ENCODE results near the gene RUNX2.

The RUNX2 gene

DNA sequence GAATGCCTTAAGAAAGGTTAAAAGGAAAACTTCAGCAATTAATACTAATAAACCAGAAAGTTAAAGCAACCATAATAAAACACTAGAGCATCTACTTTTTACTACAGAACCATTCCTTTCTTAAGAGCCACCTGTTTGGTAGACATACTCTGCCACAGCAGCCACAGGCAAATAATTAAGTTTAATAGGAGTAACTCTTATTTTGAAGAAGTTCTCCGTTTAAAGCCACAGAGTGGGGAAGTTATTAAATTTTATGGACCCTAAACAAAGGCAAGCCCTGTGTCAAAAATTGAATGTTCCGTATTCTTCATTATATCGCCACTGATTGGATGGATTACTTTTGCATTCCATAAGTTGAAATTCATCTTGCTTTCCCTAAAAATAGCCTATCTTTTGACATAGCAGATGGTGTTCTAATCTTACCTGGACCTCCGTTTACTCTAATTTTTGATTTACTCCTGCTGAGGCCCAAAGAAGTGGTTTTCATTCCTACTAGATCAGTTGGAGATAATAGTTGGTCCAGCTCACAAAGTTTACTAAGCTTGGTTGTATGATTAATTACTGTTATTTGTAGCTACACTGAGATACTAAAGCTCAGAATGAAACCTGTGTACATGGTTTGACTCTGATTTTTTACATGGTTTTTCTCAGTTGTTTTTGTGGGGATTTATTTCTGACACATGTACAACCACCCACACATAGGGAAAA, 190.0 kb downstream of the RUNX2 start:
- no peak for DNase-seq (ENCODE audit: low spot score)

DNA sequence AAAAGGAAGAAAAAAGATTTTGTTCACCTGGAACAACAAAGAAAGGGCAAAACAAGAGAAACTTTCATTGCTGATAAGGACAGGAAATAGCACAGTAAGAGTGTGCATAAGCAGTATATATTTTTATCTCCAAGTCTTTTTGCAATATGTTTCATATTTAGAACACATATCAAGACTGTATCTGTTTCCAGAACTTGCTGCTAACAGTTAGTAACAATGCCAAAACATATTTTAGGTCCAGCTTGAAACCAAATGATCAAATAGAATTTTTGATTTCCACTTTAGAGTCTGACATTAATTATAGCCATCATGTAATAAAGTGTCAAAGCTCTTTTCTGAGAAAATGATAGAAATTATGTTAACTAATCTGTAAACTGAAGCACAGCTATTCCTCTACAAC, 193.1 kb downstream of the RUNX2 start:
- DNase-seq (ENCODE audit: low spot score): no peak

DNA sequence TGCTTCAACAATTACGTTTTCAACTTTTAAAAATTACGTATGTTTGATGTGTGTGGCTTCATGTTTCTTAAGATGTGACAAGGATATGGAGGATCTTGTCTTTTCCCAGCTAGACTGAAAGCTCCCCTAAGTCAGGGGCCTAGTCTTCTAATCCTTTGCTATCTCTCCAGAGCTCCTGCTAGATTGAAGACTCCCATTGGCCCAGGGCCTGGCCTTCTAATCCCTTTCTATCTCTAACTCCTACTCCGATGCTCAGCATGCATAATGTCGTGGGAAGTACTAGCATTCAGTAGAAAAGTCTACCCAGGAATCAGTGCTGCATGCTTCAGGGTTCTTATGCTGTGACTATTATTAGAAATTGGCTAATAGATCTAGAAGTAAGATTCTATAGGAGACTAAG, 194.4 kb downstream of the RUNX2 start:
- no peak for DNase-seq (ENCODE audit: low spot score)

DNA sequence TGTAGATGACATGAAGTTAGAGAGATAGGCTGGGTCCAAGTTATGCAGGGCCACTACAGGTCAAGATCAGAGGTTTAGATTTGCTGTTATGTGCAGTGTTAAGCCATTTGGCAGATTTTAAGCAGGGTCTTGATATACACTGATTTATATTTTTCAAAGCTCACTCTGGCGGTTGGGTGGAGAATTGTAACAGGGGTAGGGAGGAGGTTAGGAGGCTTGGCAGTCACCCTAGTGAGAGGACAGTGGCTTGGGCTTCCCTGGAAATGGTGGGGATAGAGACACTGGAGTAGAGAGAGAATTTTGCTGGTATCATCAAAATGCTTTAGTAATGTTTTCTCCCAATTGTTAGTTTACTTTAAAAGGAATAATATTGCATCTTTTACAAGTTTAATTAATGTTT, 199.1 kb downstream of the RUNX2 start:
- no peak for DNase-seq (ENCODE audit: low spot score)

DNA sequence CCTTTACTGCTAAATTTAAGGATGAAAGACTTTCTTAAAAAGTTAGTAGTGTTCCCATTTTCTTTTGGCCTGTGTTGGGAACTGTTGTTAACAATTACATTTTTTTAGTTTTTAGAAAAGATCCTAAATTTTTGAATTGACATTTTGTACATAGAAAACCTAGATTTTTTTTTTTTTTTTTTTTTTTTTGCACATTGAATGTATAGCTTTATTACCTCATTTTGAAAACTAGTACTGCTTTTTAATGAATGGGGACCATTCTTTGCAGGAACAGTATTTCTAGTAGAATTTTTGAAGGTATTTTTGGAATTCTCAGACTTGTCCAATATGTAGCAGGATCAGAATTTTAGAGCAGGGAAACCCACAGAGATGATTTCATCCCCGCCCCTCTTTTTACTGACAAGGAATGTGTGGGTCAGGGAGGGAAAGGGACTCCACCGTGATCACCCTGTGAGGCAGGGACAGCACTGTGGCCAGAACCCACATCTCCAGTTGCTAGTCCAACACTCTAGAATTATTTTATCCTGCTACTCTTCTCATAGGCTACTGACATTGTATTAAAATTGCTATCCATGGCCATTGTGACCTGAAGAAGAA, 204.0 kb downstream of the RUNX2 start:
- no peak for DNase-seq (ENCODE audit: low spot score)

DNA sequence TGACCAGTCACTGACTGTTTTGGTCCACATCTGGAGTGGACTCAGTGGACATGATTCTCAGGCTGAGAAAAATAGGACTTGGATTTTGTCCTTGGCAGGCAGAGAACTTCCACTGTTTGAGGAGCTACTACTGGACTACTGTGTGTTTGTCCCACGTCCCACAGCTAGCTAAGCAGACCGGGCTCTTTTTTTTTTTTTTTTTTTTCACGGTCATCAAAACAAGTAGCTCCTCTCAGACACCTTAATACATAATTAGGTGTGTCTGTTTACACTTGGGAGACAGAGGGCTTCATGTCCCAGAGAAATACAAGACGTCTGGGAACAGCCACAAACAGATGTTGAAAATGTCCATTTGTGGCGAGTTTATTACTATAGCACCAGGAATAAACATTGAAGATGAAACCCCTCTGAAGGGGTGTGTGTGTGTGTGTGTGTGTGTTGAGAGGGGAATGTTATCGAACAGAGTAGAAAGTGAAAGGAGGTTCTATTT, 204.6 kb downstream of the RUNX2 start:
- DNase-seq (ENCODE audit: low spot score): no peak

DNA sequence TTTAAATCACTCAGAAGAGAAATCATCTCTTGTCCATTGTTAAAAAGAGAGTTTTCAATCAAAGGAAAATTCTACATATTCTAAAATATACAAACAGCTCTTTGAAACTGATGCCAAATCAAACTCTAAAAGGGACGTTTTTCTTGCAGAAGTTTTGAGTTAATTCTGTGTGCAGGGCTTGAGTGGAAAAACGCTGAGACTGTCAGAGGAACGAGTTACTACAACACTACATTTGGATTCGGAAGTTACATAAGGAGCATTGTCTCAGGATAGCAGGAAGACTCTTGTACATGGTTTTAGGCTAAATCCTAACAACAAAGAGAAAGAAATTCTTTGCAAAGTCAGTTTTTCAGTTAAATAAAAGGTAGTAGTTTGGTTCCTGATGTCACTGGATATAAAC, 205.3 kb downstream of the RUNX2 start:
- peak; percentile 40 for DNase-seq (ENCODE audit: low spot score)

DNA sequence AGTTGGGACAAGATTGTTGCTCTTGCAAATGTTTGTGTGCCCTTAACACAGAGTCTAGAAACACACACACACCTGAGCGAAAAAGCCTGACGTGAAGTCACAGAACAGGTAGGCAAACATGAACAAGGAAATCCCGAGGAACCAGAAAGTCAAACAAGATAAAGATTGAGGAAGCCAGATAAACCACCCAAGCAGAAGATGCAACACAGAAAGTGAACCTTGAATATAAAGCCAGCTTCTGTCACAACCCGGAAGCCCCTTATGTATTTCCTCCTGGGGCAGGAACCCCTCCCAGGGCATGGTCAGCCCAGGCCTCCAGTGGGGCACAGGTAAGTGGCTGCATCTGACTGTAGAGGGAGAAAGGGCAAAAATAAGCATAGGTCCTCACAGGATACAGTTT, 207.8 kb downstream of the RUNX2 start:
- no peak for DNase-seq (ENCODE audit: low spot score)

DNA sequence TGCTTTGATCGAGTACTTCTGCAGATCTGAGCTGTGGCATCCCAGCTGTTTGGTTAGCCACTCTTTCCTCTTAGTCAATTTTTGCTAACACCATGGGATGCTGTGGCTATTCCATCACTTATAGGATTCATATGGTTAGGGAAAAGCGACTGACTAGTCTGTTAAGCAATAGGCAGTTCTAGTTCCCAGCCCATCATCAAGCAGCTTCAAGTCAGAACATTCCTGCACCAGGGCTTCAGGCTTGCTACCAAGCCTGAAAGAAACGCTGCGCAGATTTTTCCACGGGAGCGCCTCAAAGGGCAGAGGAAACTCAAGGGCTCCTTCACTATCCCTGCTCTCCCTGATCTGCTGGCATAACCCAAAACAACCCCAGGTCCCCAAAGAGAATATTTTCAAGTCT, 209.4 kb downstream of the RUNX2 start:
- no peak for DNase-seq (ENCODE audit: low spot score)

DNA sequence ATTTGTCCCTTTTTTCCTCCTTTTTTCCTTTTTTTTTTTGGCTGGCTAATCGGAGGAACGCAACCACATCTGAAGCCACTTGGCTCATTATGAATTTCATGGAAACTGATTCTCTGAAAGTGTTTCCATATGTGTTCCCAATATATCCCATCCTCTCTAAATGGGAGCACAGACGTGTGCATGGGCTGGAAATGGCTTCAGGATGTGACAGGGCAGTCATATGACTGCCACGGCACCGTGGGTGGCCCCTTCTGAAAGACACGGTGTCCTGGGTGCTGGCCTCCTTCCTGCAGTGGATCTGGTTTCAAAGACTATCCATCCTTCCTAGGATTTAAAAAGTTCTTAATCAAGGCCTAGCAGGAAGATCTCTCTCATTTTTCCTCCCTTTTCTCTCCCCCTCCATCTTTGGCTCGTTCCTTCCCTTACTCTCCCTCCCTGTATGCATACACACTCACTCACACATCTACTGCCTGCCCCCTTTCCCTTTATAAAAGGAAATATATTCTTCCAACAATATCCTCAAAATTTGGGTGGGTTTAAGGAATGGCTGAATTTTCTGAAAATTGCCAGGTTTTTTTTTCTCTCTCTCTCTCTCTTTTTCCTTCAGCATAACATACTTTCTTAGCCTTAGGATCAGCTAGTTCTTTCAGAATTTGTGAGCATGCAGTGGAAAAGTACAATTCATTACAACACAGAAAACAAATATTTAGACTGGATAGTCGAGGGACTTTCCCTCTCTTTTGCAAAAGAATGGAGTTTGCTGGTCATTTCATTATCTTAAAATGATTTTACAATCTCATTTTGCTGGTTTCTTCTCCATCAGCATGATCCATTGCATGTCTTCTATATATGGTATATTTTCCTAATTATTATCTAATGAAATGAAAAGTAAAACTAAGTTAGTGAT, 210.8 kb downstream of the RUNX2 start:
- no peak for DNase-seq (ENCODE audit: low spot score)

DNA sequence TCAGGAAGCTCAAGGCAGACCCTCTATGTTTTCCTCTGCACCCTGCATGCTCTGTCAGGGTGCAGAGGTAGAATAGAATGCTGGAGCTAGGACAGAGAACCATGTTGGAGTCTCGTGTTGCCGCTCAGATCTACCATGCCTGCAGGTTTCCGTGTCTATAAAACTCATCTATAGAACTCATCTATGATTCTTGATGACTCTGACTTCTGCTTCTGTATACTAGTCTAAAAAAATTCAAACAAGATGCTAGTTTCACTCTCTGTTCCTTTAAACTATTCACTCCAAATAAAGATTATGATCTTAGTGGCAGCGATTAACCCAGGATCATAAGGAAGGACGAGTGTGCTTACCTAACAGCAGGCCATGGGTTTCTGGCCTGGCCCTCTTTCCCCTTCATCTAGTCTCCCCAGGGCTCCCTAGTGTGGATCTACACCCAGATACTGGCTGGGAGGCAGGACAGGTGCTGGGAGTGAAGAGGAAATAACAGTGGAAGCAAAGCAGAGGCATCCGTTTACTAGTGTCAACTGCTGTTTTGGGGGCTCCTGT, 212.3 kb downstream of the RUNX2 start:
- DNase-seq (ENCODE audit: low spot score): no peak

DNA sequence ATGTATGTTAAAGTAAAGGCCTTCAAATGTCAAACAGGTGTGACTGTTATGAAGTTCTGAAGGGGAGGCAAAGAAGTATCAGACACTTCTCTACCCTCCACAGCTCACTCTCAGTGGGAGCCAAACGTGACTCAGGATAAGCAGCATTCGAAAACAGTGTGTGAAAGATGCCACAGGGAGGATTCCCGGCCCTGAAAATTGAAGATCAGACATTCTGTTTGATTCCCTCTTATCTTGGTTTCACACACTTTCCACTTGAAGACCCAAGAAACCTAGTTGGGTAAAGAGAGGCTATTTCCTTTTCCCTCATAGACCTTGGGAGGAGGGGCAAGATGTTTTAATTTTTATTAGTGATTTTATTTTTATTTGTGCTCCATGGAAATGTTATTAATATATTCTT, 213.8 kb downstream of the RUNX2 start:
- DNase-seq (ENCODE audit: low spot score): no peak

DNA sequence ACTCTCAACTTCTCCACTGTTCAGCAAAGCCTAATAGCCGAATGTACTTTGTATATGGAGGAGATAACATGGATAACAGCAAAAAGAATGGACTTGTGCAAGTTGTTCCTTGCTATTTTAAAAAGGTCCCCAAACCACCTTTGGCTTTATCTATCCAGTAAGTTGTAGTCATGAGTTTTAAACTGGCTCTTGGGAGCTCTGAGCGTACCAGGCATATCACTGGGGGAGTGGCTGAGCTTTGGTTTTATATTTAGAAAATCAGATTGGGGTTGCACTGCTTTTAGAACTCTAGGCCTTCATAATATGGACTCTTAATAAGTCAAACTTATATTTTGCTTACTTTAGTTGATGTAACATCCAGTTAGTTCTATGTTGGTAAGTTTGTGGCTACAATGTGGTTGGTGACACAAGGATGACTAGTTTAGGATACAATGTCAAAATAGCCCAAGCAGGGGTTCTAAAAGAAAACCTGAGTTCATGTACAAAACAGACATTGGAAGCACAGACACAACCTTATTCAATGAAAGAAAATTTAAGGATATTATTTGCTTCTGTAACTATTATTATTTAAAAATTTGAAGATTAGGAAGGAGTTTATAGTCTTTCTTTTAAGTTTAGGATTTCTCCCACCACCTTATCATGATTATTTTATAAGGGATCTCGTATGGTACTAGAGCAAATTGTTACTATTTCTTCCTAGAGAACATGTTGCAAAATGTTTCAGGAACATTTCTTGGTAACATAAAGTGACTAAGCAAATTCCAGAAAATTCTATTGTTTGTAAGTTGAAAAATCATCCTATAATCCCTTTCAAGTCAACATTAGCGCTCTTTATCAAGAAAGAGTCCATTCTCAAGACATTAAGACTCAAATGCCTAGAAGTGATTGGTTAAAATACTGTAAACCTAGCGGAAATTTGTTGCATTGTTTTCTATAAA, 215.4 kb downstream of the RUNX2 start:
- DNase-seq (ENCODE audit: low spot score): no peak

DNA sequence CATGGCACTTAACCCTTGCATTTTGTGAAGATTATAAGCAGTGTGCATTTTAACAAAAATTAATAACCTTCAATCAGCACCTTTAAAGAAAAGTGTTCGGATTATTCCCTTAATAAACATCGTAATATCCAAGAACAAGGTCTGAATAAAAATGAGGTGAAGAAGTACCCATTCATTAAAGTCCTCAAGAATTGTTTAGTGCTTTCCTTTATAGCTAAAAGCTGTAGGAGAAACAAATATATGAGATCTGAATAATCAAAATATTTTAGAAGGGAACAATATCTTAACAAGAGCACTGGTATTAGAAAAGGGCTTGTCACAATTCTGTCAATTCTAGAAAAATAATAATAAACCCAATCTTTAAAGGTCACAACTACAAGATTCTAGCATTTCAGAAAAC, 217.3 kb downstream of the RUNX2 start:
- no peak for DNase-seq (ENCODE audit: low spot score)

DNA sequence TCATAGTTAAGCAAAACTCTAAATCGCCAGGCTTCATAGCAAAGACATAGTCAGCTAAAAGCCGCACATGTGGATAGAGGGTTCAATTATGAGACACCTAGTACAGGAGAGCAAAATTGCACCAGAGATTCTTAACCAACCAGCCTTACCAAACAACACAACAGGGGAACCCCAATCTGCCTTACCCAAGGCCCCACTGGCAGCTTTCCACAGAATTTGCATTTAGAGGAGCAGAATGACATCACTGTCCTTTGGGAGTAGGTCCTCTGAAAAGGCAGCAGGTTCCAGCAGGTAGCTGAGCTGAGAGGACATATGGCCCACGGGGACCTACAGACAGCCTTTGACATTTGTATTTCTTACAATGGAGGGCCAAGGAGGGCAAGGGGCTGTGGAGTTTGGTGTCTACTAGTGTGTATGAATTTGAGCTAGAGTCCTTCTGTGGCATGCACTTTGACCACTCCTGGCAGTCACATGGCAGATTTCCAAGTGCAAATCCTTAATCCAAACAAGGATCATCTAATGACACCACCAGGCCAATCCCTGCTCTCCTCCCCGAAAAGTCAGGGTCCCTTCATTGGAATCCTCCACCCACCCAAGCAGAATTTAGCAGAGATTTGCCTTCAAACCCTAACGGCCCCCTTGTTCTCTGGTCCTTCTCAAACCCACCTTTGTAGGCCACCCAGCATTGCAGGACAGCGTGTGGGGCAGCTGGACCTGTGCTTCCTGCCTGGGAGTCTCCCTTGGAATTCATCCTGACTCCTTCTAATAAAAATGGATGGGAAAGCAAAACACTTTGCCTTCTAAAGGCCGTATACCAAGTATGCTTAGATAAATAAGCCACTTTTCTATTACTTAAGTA, 220.8 kb downstream of the RUNX2 start:
- DNase-seq (ENCODE audit: low spot score): no peak

DNA sequence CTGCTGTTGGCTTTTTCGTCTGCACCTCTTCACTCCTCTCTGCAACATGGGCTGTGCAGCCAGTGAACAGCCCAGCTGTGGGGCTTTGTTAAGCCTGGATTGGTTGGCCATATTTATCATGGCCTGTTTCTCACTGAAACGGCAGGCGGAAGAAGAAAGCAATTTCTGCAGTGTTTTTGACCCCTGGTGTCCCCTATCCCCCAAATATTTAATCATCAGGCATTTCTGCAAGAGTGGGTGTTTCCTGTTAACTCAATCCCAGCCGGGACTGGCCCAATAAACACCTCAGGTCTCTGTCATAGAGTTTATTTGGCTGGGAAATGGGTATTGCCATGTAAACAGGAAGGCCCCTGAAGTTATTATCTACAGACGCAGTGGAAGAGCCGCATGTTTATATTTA, 224.4 kb downstream of the RUNX2 start:
- DNase-seq (ENCODE audit: low spot score): no peak

DNA sequence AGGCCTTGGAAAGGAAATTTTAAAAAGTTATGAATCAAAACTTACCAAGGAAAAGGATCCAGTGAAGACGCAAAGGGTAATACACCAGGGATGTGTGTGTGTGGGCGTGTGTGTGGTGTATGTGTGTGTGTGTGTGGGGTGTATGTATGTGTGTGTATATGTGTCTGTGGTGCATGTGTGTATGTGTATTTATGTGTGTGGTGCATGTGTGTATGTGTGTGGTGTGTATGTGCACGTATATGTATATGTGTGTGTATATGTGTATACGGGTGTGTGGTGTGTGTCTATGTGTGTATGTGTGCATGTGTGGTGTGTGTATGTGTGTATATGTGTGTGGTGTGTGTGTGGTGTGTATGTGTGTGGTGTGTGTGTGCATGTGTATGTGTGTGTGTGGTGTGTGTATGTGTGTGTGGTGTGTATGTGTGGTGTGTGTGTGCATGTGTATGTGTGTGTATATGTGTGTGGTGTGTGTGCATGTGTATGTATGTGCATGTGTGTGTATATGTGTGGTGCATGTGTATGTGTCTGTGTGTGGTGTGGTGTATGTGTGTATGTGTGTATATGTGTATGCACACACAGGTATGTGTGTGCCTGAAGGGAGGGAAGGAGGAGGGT, 225.7 kb downstream of the RUNX2 start:
- no peak for DNase-seq (ENCODE audit: low spot score)

DNA sequence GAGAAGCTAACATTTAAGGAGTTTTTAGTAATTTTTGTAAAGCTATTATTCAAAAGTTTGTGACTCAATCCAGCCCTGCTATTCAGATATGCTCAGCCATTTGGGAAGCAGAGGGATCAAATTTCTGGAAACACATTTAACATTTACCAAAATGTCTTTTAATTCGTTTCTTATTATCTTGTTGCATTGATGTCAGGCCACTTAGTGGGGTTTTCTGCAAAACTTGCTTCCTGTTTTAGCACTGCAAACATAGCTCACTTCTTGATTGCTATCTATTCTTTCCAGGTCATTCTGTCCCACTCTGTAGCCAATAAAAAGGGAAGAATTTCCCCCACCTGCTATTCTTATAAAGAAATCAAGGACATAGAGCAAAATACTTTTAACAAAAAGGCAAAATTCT, 226.5 kb downstream of the RUNX2 start:
- no peak for DNase-seq (ENCODE audit: low spot score)

DNA sequence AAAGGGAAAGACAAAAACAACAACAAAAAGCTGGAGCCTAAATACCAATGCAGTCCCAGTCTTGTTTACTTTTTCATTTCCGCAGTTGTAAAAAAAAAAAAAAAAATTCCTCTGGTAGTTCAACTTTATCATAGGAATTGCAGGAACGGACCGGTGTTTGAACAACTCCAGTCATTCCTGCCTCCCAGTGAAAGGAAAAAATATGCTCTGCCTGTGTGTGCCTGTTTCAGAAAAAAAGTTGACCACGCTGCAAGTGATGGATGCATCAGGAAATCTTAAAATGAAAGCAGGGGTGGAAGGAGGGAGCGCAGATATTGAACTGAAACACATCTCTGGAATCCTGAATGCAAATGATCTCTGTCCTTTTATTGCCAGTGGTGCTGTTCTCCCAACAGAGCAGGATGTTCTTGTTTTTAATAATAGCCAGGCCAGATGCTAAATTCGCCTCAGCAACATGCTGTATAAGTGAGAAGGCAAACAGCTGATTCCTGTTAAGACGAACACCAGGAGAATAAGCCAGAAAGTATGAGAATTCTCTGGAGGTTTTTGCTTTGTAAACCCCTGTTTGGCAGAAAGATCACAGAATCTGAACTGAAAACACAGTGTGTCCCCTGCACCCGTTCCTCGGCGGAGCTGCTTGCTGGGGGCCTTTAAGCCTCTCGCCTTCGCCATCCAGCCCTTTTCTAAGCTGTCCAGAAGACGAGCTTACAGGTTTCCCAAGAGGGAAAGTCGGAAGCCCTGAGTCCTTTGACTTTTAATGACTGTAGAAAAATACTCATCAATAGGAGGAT, 228.0 kb downstream of the RUNX2 start:
- no peak for DNase-seq (ENCODE audit: low spot score)
